Activated effector memory CD4-positive, alpha-beta T cell treated with anti-CD3 and anti-CD28 coated beads, Interleukin-2, amount 50 U/mL, for 16 hours (primary cell): ENCODE data around the gene CENPE.

Experiments used
- DNase-seq: peaks from one replicate; pipeline ENCODE4 v3.0.0-alpha.2; 2020

CENPE gene

DNA sequence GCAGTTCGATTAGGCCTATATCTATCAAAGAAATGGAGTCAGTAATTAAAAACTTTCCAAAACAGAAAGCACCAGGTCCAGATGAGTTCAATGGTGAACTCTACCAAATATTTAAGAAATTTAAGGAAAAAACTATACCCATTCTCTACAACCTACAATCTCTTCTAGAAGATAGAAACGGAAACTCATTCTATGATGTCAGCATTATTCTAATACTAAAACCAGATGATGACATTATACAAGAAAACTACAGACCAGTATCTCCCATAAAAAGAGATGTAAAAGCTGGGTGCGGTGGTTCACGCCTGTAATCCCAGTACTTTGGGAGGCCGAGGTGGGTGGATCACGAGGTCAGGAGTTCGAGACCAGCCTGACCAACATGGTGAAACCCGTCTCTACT lies 69.0 kb downstream of the CENPE start:
- DNase-seq, result no peak

GRCh38 chr4:103126126-103126525 lies 72.0 kb downstream of the CENPE start:
- DNase-seq, result no peak

DNA sequence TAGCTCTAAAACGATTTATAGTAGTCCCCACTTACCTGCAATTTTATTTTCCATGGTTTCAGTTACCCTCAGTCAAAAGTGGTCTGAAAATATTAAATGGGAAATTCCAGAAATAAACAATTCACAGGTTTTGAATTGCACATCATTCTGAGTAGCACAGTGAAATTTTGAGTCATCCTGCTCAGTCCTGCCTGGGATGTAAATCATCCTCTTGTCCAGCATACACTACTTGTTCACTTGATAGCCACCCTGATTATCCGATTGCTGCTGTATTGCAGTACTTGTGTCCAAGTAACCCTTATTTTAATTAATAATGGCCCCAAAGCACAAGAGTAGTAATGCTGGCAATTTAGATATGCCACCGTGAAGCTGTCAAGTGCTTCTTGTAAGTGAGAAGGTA lies 75.0 kb downstream of the CENPE start:
- DNase-seq, result no peak

DNA sequence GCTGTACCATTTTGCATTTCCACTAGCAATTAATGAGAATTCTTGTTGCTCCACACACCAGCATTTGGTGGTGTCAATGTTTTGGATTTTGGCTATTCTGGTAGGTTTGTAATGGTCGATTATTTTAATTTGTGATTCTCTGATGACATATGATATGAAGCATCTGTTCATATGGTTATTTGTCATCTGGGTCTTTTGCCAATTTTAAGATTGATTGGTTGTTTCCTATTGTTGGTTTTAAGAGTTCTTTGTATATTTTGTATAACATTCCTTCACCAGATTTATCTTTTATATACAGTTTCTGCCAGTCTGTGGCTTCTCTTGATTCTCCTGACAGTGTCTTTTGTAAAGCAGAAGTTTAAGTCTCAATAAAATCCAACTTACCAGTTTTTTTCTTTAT lies 80.0 kb downstream of the CENPE start:
- no peak for DNase-seq

DNA sequence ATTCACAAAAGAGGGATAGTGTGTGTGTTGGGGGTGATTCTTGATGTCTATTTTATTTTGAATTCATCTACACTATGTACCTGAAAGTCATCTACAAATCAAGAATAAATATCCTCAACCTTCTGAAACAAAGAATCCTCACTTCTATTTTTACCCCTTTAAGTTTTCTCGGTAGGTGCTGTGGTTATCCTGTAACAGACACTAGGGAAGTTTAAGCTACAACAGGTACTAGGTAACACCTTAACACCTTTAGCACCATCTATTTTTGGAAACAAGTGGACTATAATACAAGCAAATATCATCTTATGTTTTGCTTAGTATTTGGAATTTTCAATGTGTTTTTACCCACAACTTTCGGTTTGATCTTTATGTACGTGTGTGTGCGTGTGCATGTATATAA lies 86.5 kb downstream of the CENPE start:
- no peak for DNase-seq

DNA sequence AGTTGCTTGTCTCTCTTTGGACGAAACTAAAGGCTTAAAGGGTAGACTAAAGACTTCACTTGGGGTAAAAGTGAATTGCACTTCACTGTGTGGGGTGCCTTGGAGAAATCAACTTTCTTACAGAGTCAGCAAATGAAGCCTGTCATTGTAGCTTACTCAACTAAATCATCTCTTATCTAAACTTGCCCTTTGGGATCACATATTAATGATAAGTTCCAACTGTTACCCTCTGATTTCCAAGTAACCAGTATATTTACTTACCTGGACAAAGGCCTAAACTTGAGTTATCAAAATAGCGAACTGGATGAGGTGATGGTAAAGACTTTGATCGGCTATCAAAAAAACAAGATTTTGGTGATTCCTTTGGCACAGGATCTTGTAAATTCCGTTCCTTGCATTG lies 89.6 kb downstream of the CENPE start:
- DNase-seq, result no peak

DNA sequence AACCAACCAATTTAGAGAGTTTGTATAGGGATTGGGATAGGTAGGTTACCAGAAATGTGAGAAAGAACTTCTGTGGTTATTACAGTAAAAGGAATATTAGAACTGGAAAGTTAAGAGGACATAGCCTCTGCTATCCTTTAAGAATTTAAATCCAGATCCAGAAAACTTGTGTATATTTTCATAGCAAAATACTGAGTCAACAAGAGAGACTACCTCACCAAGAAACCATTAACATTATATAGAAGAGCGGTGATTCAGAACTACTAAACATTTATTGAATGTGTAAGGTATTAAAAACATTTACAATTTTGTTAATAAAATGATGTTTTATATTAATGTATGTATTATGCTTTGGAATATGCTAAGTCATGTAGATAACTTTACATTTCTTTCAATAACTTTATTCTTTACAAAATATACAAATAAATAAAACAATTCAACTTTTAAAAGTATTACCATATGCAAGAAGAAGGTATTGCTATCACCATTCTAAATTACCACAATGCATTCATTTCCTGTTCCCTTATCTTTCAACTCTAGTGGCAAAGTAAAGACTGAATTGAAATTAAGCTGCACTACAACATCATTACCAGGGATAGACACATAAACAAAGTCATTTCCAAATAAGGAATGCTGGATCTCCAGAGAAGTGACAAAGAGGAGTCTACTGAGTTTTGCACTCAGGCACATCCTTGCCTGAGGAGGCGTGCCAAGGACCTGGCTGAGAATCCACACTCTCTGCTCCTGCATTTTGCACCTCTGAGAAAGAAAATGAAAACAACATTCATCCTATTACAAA lies 92.4 kb downstream of the CENPE start:
- DNase-seq, result no peak

DNA sequence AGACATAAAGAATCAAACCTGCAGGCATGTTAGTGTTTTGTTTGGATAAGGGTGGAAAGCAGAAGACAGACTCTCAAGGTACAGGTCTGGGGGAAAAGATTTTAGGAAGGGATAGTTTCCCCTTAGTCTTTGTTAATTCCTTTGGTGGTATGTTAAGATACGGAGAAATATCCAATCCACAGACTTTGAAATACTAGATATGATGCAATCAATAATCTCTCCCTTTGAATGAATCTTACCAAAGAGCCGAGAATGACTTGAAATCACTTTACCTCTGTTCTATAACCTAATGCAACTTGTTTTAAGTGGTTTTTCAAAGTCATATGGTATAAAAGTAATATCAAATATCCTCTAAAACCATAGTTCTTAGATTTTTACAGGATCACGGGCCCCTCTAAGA lies 93.3 kb downstream of the CENPE start:
- no peak for DNase-seq

DNA sequence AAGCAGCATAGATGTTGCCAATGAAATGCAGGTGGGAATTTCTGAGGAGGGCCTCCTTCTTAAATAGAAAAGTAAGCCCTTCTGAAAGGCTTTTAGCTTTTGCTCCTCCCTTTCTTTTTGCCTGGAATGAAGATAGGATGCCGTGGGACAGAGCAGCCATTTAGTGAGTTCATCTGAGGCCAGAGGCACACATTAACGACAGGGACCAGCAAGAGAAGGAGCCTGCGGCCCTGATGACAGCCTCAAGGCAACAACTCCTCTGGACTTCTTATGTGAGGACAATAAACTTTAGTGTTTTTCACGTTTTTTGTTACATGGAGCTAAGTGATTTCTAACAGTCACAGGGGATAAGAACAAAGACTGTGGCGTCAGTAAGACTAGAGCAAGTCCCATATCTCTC lies 97.5 kb downstream of the CENPE start:
- no peak for DNase-seq

DNA sequence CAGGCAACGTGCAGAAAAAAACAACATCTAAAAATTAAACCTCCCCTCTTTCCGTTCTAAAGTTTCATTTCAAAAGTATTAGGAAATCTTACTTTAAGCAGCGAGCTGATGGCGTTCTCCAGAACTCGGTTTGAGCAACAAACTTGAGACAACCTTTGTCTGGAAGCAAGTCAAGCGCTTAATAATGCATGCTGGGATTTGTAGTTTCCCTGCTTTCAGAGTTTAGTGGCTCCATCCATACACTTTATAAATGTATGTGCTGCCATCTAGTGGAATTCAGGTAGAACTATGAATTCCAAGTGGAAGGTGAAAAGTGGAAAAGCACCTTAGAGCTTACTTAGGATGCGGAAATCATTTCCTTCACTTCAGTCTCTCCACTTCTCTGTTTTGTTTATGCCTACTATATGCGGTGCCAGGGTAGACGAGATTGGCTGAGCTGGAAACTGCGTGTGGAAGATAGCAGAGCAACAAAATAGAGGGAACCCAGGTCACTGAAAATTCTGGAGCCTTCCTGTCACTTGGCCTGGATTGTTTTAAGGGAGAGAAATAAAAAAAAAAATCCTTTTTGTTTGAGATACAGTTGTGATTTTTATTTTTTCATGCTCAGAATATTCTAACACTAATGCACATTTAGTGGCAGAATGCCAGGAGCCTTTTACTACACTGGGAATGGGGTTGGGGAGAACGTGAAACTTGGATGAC lies 98.3 kb downstream of the CENPE start, which contains the start of gene BDH2:
BDH2 (minus strand) TSS at position 144 of the 702 bp plus-strand sequence. CDS start 3,580 bp downstream, outside the sequence.
- DNase-seq, result peak; percentile 66

GRCh38 chr4:103098756-103099440 lies 99.2 kb downstream of the CENPE start:
- no peak for DNase-seq

- no peak for DNase-seq
Observed at GRCh38 chr4:103098341-103098740, 99.8 kb downstream of the CENPE start.

DNA sequence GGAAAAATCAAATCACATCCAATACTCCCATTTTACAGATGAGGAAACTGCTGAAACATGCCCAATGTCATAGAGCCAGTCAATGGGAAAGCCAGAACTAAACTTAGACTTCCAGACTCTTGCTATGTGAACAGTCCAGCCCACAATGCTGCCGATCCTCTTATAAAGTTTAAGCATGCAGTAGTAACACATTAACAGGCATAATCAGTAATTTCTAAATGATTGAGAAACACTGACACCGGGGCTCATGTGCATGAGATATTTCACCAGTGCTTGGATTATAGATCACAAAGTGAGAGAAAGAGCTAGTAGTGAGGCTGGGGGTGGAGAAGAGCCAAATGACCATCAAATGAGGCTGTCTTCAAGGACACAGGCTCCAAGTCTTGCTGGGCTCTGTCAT lies 101.0 kb downstream of the CENPE start:
- no peak for DNase-seq

- no peak for DNase-seq
Observed at GRCh38 chr4:103095080-103095479, 103.1 kb downstream of the CENPE start.

- no peak for DNase-seq
Observed at GRCh38 chr4:103092245-103092644, 105.9 kb downstream of the CENPE start.

GRCh38 chr4:103091601-103092223 lies 106.4 kb downstream of the CENPE start:
- DNase-seq, result peak; percentile 63

GRCh38 chr4:103089481-103089880 lies 108.7 kb downstream of the CENPE start:
- DNase-seq, result no peak

GRCh38 chr4:103086551-103086950 lies 111.6 kb downstream of the CENPE start:
- no peak for DNase-seq

GRCh38 chr4:103085555-103086196 lies 112.5 kb downstream of the CENPE start:
- no peak for DNase-seq

DNA sequence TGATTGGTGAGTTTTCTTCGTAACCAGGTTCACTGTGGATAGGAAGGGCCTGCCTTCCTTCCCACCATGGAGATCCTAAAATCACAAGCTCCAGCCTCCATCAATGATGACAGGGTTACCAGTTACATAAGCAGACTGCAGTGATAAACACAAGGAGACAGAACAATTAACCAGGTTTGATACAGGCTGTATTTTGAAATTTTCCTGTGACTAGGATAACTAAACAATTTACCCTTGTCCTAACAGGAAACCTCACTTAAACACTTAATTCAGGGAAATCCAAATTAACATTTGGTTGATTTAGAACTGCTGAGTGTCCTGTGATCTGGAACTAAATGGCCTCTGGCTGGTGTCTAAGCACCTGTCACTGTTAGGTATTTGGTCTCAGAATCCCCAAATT lies 118.5 kb downstream of the CENPE start:
- no peak for DNase-seq

DNA sequence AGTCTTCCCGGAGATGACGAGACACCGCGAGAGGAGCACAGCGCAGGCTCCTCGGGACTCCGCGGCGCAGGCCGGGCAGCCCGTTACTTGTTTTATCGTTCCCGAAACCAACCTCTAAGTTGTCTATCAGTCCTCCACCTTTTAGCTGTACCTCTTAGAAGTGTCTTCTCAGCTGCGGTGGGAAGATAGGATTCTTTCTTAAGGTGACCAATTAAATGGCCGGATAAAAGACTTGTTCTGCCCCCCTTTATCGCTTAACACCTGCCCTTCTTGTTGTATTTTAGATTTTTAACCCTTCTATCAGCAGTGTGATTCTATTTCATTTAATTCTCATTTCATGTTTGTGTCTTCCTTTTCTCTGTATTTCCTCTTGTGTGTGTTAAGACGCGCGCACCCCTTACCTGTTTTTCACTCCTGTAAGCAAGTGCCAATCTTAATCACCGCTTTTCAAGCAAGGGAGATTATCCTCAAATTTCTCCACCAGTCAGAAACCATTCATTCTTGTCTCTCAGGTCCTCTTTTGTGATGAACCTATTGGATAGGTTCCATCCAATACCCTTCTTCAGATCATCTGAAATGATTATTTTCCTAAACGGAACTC lies 121.3 kb downstream of the CENPE start, which contains the start of gene SLC9B2:
SLC9B2 (minus strand) TSS at position 15 of the 601 bp plus-strand sequence. CDS start 9,211 bp downstream, outside the sequence.
- no peak for DNase-seq
